Ovary (tissue), 3 donors: ENCODE data around the gene ETNK1.

Experiments used
- CTCF ChIP-seq, 3 donors: fragments of 450-650 bp in 2 of 3; fragments of 200-600 bp in 1 of 3; IDR thresholded peaks; one replicate each; pipeline versions ENCODE4 v1.5.1 to v1.8.0; 2016 to 2022; ENCODE audit warnings: antibody characterized with exemption in 3 of 3, mild to moderate bottlenecking in 1 of 3
- EP300 ChIP-seq: sonication (generic); formaldehyde crosslinking; IDR thresholded peaks from one replicate; pipeline ENCODE4 v1.6.1; 2017; ENCODE audit warnings: antibody characterized with exemption
- POLR2A ChIP-seq: fragments of 450-650 bp; IDR thresholded peaks from one replicate; pipeline ENCODE4 v1.6.1; 2017; ENCODE audit warnings: antibody characterized with exemption, mild to moderate bottlenecking, moderate library complexity
- donor health status: DM: no; HTN: no; CAD: no.

GRCh38 chr12:22677781-22678574 lies 53.0 kb downstream of the ETNK1 start:
- TF ChIP-seq CTCF (IDR thresholded peaks at IDR 0.05) (no peak), EP300 (no peak), POLR2A (no peak)
